Measurements from ENCODE around the gene CEP112.

- TF ChIP-seq CTCF (IDR thresholded peaks at IDR 0.05) (no peak), POLR2A (IDR thresholded peaks at IDR 0.05) (no peak)
Observed at GRCh38 chr17:65868881-65869280, 323.1 kb downstream of the CEP112 start.
